Prostate gland (tissue), 2 donors: ENCODE data around the gene PCDHB10. TPM values are rescaled to one million over a fixed set of nuclear protein-coding genes. Genes with fewer than 3 reads are reported as not detected.
A peak's percentile ranks its signal among the peaks of the same experiment; 100 is the strongest.
"Not testable (repeated sequence)": the region's sequence is repeated elsewhere in the genome, so short reads cannot be mapped to it uniquely, and the experiment has no call there.

Source experiments
- DNase-seq: peaks from one replicate; pipeline ENCODE4 v3.0.0-alpha.2; 2019; ENCODE audit warnings: low spot score
- H3K27ac ChIP-seq, 2 donors: fragments of 200-600 bp; sonication (generic); 2 replicates each; pipeline ENCODE4 v1.5.1; 2017 to 2019
- H3K27me3 ChIP-seq: fragments of 200-600 bp; sonication (generic); replicated peaks from 2 replicates; pipeline ENCODE4 v1.5.1; 2019; ENCODE audit not compliant: insufficient read depth
- H3K36me3 ChIP-seq, 2 donors: fragments of 200-600 bp; sonication (generic); 1 replicate in 1 of 2; 2 replicates in 1 of 2; pipeline versions ENCODE4 v1.5.1 to v1.8.1; 2017 to 2019
- H3K4me1 ChIP-seq: fragments of 200-600 bp; sonication (generic); replicated peaks from 2 replicates; pipeline ENCODE4 v1.5.1; 2019
- H3K4me3 ChIP-seq, 2 donors: fragments of 200-600 bp; sonication (generic); 2 replicates each; pipeline ENCODE4 v1.5.1; 2017 to 2019
- H3K9me3 ChIP-seq: fragments of 200-600 bp; sonication (generic); 2 replicates; pipeline ENCODE4 v1.5.1; 2017
- CTCF ChIP-seq, 4 experiments: fragments of 200-600 bp in 2 of 4; fragments of 450-650 bp in 2 of 4; sonication (generic) in 2 of 4; IDR thresholded peaks; 1 replicate in 3 of 4; 2 replicates in 1 of 4; pipeline ENCODE4 v1.5.1; 2016 to 2019; ENCODE audit warnings: antibody characterized with exemption in 4 of 4, mild to moderate bottlenecking in 2 of 4, moderate library complexity in 2 of 4
- POLR2A ChIP-seq: fragments of 450-650 bp; IDR thresholded peaks from one replicate; pipeline ENCODE4 v1.6.1; 2016; ENCODE audit warnings: antibody characterized with exemption, mild to moderate bottlenecking
- POLR2AphosphoS5 ChIP-seq: sonication (generic); formaldehyde crosslinking; IDR thresholded peaks from one replicate; pipeline ENCODE4 v1.6.1; 2017; ENCODE audit warnings: antibody characterized with exemption
- WGBS: methylation state at CpG from one replicate; pipeline ENCODE4 v1.1.5; 2018; 5-methylcytosine and 5-hydroxymethylcytosine counted together
- intact Hi-C: fragments of 100-400 bp; cut with DNase I; formaldehyde crosslinking; loops from one replicate; pipeline ENCODE4 v1.14.2; 2022
- total RNA-seq, 2 donors: library from RNA; depleted of rRNA; stranded (reverse); fragments of >200 nt; gene quantifications; one replicate each; pipeline ENCODE4 v1.1.0, GENCODE V29; 2016

Gene PCDHB10
- total RNA-seq, 2 donors from 2014 or later = 0.96 to 3.5 TPM

GRCh38 chr5:141155540-141156374, 36.4 kb upstream of the PCDHB10 start:
- no peak for DNase-seq
- Histone ChIP-seq H3K4me1 (no peaks in the 10 kb centered on the region), H3K4me3 (no peak overlapping the region), H3K27me3 (no peaks in the 10 kb centered on the region), H3K27ac (no peak overlapping the region), H3K9me3 (no peaks in the 10 kb centered on the region), H3K36me3 (no peaks in the 10 kb centered on the region)
- TF ChIP-seq CTCF (IDR thresholded peaks at IDR 0.05) (no peak), POLR2A (no peak)
- 31% methylated on average over 21 of the region's 21 CpGs for WGBS
- intact Hi-C loops = no loop called here

GRCh38 chr5:141157356-141157755, 34.8 kb upstream of the PCDHB10 start:
- H3K4me3 ChIP-seq, DNase-seq, H3K36me3 ChIP-seq, H3K9me3 ChIP-seq, intact Hi-C loops, H3K27ac ChIP-seq, H3K4me1 ChIP-seq, H3K27me3 ChIP-seq: not testable (repeated sequence)
- WGBS = 29% methylated on average over 35 of the region's 38 CpGs

- H3K27me3 ChIP-seq, H3K27ac ChIP-seq, H3K4me1 ChIP-seq, DNase-seq, intact Hi-C loops, H3K4me3 ChIP-seq, H3K9me3 ChIP-seq, H3K36me3 ChIP-seq: not testable (repeated sequence)
- 26% methylated on average over 22 of the region's 28 CpGs for WGBS
Observed at GRCh38 chr5:141157901-141158300, 34.3 kb upstream of the PCDHB10 start.

- no peak for TF ChIP-seq POLR2AphosphoS5
- TF ChIP-seq CTCF (IDR thresholded peaks at IDR 0.05) = peak in 1 of 4 experiments; percentile 11
- Histone ChIP-seq H3K9me3 (no peaks in the 10 kb centered on the region), H3K27me3 (peaks cover 6% of the 10 kb centered on the region), H3K4me1 (no peaks in the 10 kb centered on the region), H3K4me3 (no peak within 1 kb of the TSS), H3K36me3 (no peaks in the 10 kb centered on the region), H3K27ac (no peak within 1 kb of the TSS)
- WGBS = 25% methylated on average over 20 of the region's 20 CpGs
- DNase-seq = no peak
- intact Hi-C loops = no loop called here
Observed at GRCh38 chr5:141172381-141173204, 19.6 kb upstream of the PCDHB10 start, which contains the start of gene PCDHB7. TSS of gene PCDHB7 (plus strand) at chr5:141172644. CDS start at chr5:141172836, 192 bp downstream.

- WGBS = 37% methylated on average over 79 of the region's 79 CpGs
- H3K27ac ChIP-seq, H3K9me3 ChIP-seq, H3K27me3 ChIP-seq, DNase-seq, H3K4me3 ChIP-seq, intact Hi-C loops, H3K36me3 ChIP-seq, H3K4me1 ChIP-seq: not testable (repeated sequence)
Observed at GRCh38 chr5:141174291-141175104, 17.7 kb upstream of the PCDHB10 start.

GRCh38 chr5:141175933-141176332, 16.2 kb upstream of the PCDHB10 start:
- Histone ChIP-seq H3K27ac (no peak overlapping the region), H3K27me3 (peaks cover 6% of the 10 kb centered on the region), H3K4me3 (no peak overlapping the region), H3K9me3 (no peaks in the 10 kb centered on the region), H3K36me3 (no peaks in the 10 kb centered on the region), H3K4me1 (no peaks in the 10 kb centered on the region)
- intact Hi-C loops = no loop called here
- TF ChIP-seq POLR2A (no peak), CTCF (IDR thresholded peaks at IDR 0.05) (no peak), POLR2AphosphoS5 (no peak)
- no peak for DNase-seq
- WGBS = 52% methylated on average over 1 of the region's 1 CpG

GRCh38 chr5:141177577-141178191, 14.5 kb upstream of the PCDHB10 start, which contains the start of gene PCDHB8:
TSS of gene PCDHB8 (plus strand) at chr5:141177790. CDS start at chr5:141178035, 245 bp downstream.
- H3K27ac ChIP-seq, H3K36me3 ChIP-seq, H3K9me3 ChIP-seq, DNase-seq, intact Hi-C loops, H3K4me1 ChIP-seq, H3K27me3 ChIP-seq, H3K4me3 ChIP-seq: not testable (repeated sequence)
- 28% methylated on average over 18 of the region's 18 CpGs for WGBS

- 38% methylated on average over 34 of the region's 39 CpGs for WGBS
- H3K27me3 ChIP-seq, H3K9me3 ChIP-seq, H3K4me3 ChIP-seq, H3K36me3 ChIP-seq, intact Hi-C loops, H3K27ac ChIP-seq, H3K4me1 ChIP-seq, DNase-seq: not testable (repeated sequence)
Observed at GRCh38 chr5:141179371-141179770, 12.8 kb upstream of the PCDHB10 start.
